HG03139 (cell line): ENCODE data around the gene GLYATL1B.

Experiments
- ATAC-seq: cut with Tn5 transposase; IDR thresholded peaks from one replicate; pipeline ENCODE4 v1.9.1; 2021; ENCODE audit not compliant: unreplicated experiment

GLYATL1B gene

GRCh38 chr11:59144096-59144495 is 58.0 kb downstream of the GLYATL1B start:
- ATAC-seq = no peak
